Neural cell (in vitro differentiated cells): ENCODE results near the gene GPC3. TPM values are rescaled to one million over a fixed set of nuclear protein-coding genes. Genes with fewer than 3 reads are reported as not detected.

Source experiments
- H2AFZ ChIP-seq: fragments of 200-600, 300-800 bp; sonication (generic), shearing (Covaris generic); 2 replicates; pipeline ENCODE4 v1.6.0; 2014; ENCODE audit warnings: low read depth, mild to moderate bottlenecking, antibody characterized with exemption, low read length, moderate library complexity
- H3F3A ChIP-seq: fragments of 200-600 bp; shearing (Covaris generic); 2 replicates; pipeline ENCODE4 v1.6.1; 2016; ENCODE audit warnings: mild to moderate bottlenecking, moderate library complexity, mixed read lengths, antibody characterized with exemption, low read length; ENCODE audit not compliant: insufficient read depth, poor library complexity, severe bottlenecking
- H3K27ac ChIP-seq: fragments of 200-600, 300-800 bp; sonication (generic), shearing (Covaris generic); 2 replicates; pipeline ENCODE4 v1.5.1; 2014; ENCODE audit warnings: mild to moderate bottlenecking, low read length, moderate library complexity
- H3K27me3 ChIP-seq: fragments of 300-800, 200-600 bp; sonication (generic), shearing (Covaris generic); 2 replicates; pipeline ENCODE4 v1.6.0; 2014; ENCODE audit warnings: mild to moderate bottlenecking, low read depth, low read length, moderate library complexity; ENCODE audit not compliant: insufficient read depth
- H3K36me3 ChIP-seq: fragments of 300-800, 200-600 bp; sonication (generic), shearing (Covaris generic); 2 replicates; pipeline ENCODE4 v1.5.1; 2014; ENCODE audit warnings: mild to moderate bottlenecking, antibody characterized with exemption, low read length, moderate library complexity; ENCODE audit not compliant: insufficient read depth
- H3K4me2 ChIP-seq: fragments of 300-800, 200-600 bp; sonication (generic), shearing (Covaris generic); 2 replicates; pipeline ENCODE4 v1.6.0; 2014; ENCODE audit warnings: mild to moderate bottlenecking, low read length
- H3K4me3 ChIP-seq: fragments of 300-800, 200-600 bp; sonication (generic), shearing (Covaris generic); 2 replicates; pipeline ENCODE4 v1.5.1; 2014; ENCODE audit warnings: mild to moderate bottlenecking, low read length, moderate library complexity
- H3K79me2 ChIP-seq: fragments of 200-600 bp; shearing (Covaris generic); replicated peaks from 2 replicates; pipeline ENCODE4 v1.6.0; 2014; ENCODE audit warnings: mild to moderate bottlenecking, low read length, moderate library complexity; ENCODE audit not compliant: insufficient read depth
- H3K9ac ChIP-seq: fragments of 300-800, 200-600 bp; sonication (generic), shearing (Covaris generic); 2 replicates; pipeline ENCODE4 v1.6.1; 2016; ENCODE audit warnings: mild to moderate bottlenecking, low read length, mixed read lengths
- H3K9me2 ChIP-seq: fragments of 200-600 bp; shearing (Covaris generic); 2 replicates; pipeline ENCODE4 v1.6.1; 2016; ENCODE audit warnings: mild to moderate bottlenecking, low read length, mixed read lengths; ENCODE audit not compliant: insufficient read depth
- H3K9me3 ChIP-seq: fragments of 200-600, 300-800 bp; sonication (generic), shearing (Covaris generic); 2 replicates; pipeline ENCODE4 v1.6.1; 2016; ENCODE audit warnings: mild to moderate bottlenecking, mixed run types, low read length, moderate library complexity, mixed read lengths
- H4K20me1 ChIP-seq: fragments of 200-600 bp; shearing (Covaris generic); 2 replicates; pipeline ENCODE4 v1.6.1; 2016; ENCODE audit warnings: mild to moderate bottlenecking, mixed run types; ENCODE audit not compliant: insufficient read depth
- CTCF ChIP-seq: fragments of 450-650 bp; IDR thresholded peaks from 2 replicates; pipeline ENCODE4 v1.5.1; 2014; ENCODE audit warnings: antibody characterized with exemption, mild to moderate bottlenecking, moderate library complexity; ENCODE audit not compliant: poor library complexity, severe bottlenecking
- EP300 ChIP-seq: fragments of 450-650 bp; conservative IDR thresholded peaks from 2 replicates; pipeline ENCODE4 v1.6.1; 2014; ENCODE audit warnings: antibody characterized with exemption, mild to moderate bottlenecking, moderate library complexity; ENCODE audit not compliant: poor library complexity, severe bottlenecking
- EZH2 ChIP-seq: fragments of 200-600, 300-800 bp; shearing (Covaris generic), sonication (generic); IDR thresholded peaks from 2 replicates; pipeline ENCODE4 v1.6.1; 2014; ENCODE audit warnings: antibody characterized with exemption, low read length, borderline replicate concordance, mild to moderate bottlenecking; ENCODE audit not compliant: insufficient read depth, poor library complexity, severe bottlenecking
- MXI1 ChIP-seq: fragments of 450-650 bp; conservative IDR thresholded peaks from 2 replicates; pipeline ENCODE4 v1.6.1; 2014; ENCODE audit warnings: antibody characterized with exemption, mild to moderate bottlenecking; ENCODE audit not compliant: poor library complexity, severe bottlenecking
- POLR2AphosphoS5 ChIP-seq: IDR thresholded peaks from 2 replicates; pipeline ENCODE4 v1.6.1; 2012
- RAD21 ChIP-seq: fragments of 450-650 bp; conservative IDR thresholded peaks from 2 replicates; pipeline ENCODE4 v1.6.1; 2014; ENCODE audit warnings: antibody characterized with exemption, mild to moderate bottlenecking, moderate library complexity
- REST ChIP-seq: IDR thresholded peaks from 2 replicates; pipeline ENCODE4 v1.6.1; 2012; ENCODE audit warnings: borderline replicate concordance
- SMC3 ChIP-seq: fragments of 450-650 bp; conservative IDR thresholded peaks from 2 replicates; pipeline ENCODE4 v1.6.1; 2014; ENCODE audit warnings: antibody characterized with exemption, mild to moderate bottlenecking, moderate library complexity; ENCODE audit not compliant: poor library complexity
- TAF1 ChIP-seq: IDR thresholded peaks from 2 replicates; pipeline ENCODE4 v1.6.1; 2012; ENCODE audit warnings: low read depth
- polyA plus RNA-seq: library from polyadenylated mRNA; depleted of rRNA; stranded (reverse); fragments of >200 nt; gene quantifications from 2 replicates; pipeline ENCODE4 v1.2.3, GENCODE V29; 2014

Gene GPC3
- polyA plus RNA-seq, 1 donor from 2014 or later = 2.1 TPM

- Histone ChIP-seq H3K9me3 (no peaks in the 10 kb centered on the region), H3F3A (no peaks in the 10 kb centered on the region), H3K27ac (no peak overlapping the region), H3K79me2 (no peaks in the 10 kb centered on the region), H3K4me3 (no peak overlapping the region), H2AFZ (no peak overlapping the region), H3K4me2 (no peak overlapping the region), H4K20me1 (no peaks in the 10 kb centered on the region), H3K9me2 (no peaks in the 10 kb centered on the region), H3K36me3 (no peaks in the 10 kb centered on the region), H3K9ac (no peak overlapping the region), H3K27me3 (no peaks in the 10 kb centered on the region)
- TF ChIP-seq CTCF (no peak), SMC3 (no peak), REST (no peak), TAF1 (no peak), MXI1 (no peak), EZH2 (no peak), POLR2AphosphoS5 (no peak), EP300 (no peak), RAD21 (no peak)
Observed at GRCh38 chrX:133535066-133535465, 450.3 kb downstream of the GPC3 start.

GRCh38 chrX:133534172-133534571 lies 451.2 kb downstream of the GPC3 start:
- no peak overlapping the region for H3K4me3 ChIP-seq
- no peaks in the 10 kb centered on the region for H4K20me1 ChIP-seq
- H2AFZ ChIP-seq = no peak overlapping the region
- no peak overlapping the region for H3K27ac ChIP-seq
- H3K9ac ChIP-seq = no peak overlapping the region
- no peak overlapping the region for H3K4me2 ChIP-seq
- TF ChIP-seq RAD21 = no peak
- TF ChIP-seq TAF1 = no peak
- TF ChIP-seq MXI1 = no peak
- TF ChIP-seq EP300 = no peak
- no peak for TF ChIP-seq POLR2AphosphoS5
- no peak for TF ChIP-seq CTCF
- no peak for TF ChIP-seq EZH2
- no peaks in the 10 kb centered on the region for H3K79me2 ChIP-seq
- no peaks in the 10 kb centered on the region for H3K9me3 ChIP-seq
- no peaks in the 10 kb centered on the region for H3K27me3 ChIP-seq
- no peaks in the 10 kb centered on the region for H3K9me2 ChIP-seq
- no peaks in the 10 kb centered on the region for H3K36me3 ChIP-seq
- H3F3A ChIP-seq = no peaks in the 10 kb centered on the region
